Measurements from ENCODE around the gene RNF20.
A peak's percentile ranks its signal among the peaks of the same experiment; 100 is the strongest.

The RNF20 gene

DNA sequence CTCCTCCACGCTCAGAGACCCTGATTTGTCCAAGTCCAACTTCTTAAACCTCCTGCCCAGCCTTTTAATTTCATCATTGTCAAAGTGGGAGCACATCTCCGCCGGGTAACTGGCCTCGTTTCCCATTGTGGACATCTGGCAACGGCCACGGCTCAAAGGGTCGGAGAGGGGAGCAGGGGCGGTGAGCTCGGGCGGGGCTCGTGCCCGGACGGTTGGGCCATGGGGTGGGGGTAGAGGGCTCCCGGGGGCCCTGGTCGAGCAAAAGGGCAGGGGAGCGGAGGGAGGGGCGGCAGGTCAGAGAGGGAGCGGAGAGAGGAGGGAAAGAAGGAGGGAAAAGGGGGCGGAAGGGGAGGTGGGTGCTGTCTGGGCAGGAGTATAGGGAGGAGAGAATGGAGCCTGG, 61.1 kb downstream of the RNF20 start, which contains the start of gene PPP3R2:
Gene PPP3R2 (minus strand): TSS at position 174 of the 400 bp plus-strand sequence. CDS start 48 bp downstream, at position 126.
- TF ChIP-seq EZH2phosphoT487 (IDR thresholded peaks at IDR 0.05; ENCODE audit: low read depth), result no peak
- TF ChIP-seq CTCF (IDR thresholded peaks at IDR 0.05; ENCODE audit: low read depth, low read length), result no peak
- no peak within 1 kb of the TSS for H2AFZ ChIP-seq (ENCODE audit: low read depth, low read length)

DNA sequence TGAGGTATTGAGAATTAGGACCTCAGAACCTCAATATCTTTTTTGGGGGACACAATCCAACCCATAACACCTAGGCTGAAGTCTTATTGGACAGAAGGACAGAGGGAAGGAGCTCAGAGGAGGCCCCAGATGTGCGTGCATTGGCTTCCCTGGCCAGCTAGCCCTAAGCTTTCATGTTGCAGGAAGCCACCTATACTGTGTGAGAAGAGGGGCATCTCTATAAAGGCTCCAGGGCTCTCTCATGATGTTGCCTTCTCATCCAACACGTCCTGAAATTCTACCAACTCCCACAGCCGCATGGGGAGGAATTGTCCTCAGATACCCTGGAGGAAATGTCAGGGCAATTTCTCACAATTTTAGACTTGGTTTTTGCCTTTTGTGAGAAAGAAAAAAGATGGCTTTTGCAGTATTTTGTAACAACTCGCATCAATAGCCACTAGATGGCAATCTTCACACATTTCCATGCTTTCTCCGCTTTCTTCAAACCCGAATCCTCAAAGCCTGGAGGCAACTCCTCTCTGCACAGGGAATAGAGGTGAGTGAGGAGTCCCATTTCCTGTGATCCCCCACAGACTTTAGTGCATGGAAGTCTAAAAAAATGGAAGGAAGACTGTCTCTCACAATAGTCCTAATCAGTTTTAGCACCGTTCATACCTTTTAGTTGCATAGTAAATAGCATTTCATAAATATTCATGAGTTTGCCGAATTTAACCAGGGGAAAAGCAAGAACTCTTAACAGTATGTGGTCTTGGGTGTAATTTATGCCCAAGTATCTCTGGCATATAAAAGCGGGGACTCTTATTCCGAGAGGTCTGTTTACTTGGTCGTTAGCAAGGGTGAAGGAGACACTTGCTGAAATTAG, 68.5 kb downstream of the RNF20 start:
- TF ChIP-seq EZH2phosphoT487 (IDR thresholded peaks at IDR 0.05; ENCODE audit: low read depth) (no peak), CTCF (IDR thresholded peaks at IDR 0.05; ENCODE audit: low read depth, low read length) (peak; percentile 81)
- no peaks in the 10 kb centered on the region for H3K79me2 ChIP-seq (ENCODE audit: low read length)
- H3K4me2 ChIP-seq (ENCODE audit: low read length), result peak overlapping the region; percentile 79
- H3K36me3 ChIP-seq (replicated peaks; ENCODE audit: low read depth, low read length), result no peaks in the 10 kb centered on the region
- H2AFZ ChIP-seq (ENCODE audit: low read depth, low read length), result peak overlapping the region; percentile 95
- H3K9ac ChIP-seq (ENCODE audit: low read length), result no peak overlapping the region
- peak overlapping the region; percentile 59 for H3K4me3 ChIP-seq (ENCODE audit: low read length)
- no peak overlapping the region for H3K27ac ChIP-seq (ENCODE audit: low read length)
- H3K4me1 ChIP-seq (ENCODE audit: low read length), result peaks cover 9% of the 10 kb centered on the region; the same call in 1 of the 2 replicates
- H3K9me3 ChIP-seq (ENCODE audit: insufficient read depth, low read length), result no peaks in the 10 kb centered on the region
- no peaks in the 10 kb centered on the region for H4K20me1 ChIP-seq (ENCODE audit: insufficient read depth, low read length)
- H3K27me3 ChIP-seq (ENCODE audit: low read depth, low read length), result peaks cover 4% of the 10 kb centered on the region

More for the DNA sequence above, 61.1 kb downstream of the RNF20 start, which contains the start of gene PPP3R2:
- no peaks in the 10 kb centered on the region; the same call in 1 of the 2 replicates for H3K27me3 ChIP-seq (ENCODE audit: low read depth, low read length)
- peaks cover 12% of the 10 kb centered on the region for H3K4me1 ChIP-seq (ENCODE audit: low read length)
- H3K36me3 ChIP-seq (replicated peaks; ENCODE audit: low read depth, low read length), result no peaks in the 10 kb centered on the region
- no peaks in the 10 kb centered on the region for H3K9me3 ChIP-seq (ENCODE audit: insufficient read depth, low read length)
- H3K4me3 ChIP-seq (ENCODE audit: low read length), result no peak within 1 kb of the TSS
- H3K4me2 ChIP-seq (ENCODE audit: low read length), result peak within 1 kb of the TSS; percentile 20; the same call in 1 of the 2 replicates
- H3K9ac ChIP-seq (ENCODE audit: low read length), result no peak within 1 kb of the TSS
- H4K20me1 ChIP-seq (ENCODE audit: insufficient read depth, low read length), result no peaks in the 10 kb centered on the region
- H3K27ac ChIP-seq (ENCODE audit: low read length), result no peak within 1 kb of the TSS
- no peaks in the 10 kb centered on the region for H3K79me2 ChIP-seq (ENCODE audit: low read length)

DNA sequence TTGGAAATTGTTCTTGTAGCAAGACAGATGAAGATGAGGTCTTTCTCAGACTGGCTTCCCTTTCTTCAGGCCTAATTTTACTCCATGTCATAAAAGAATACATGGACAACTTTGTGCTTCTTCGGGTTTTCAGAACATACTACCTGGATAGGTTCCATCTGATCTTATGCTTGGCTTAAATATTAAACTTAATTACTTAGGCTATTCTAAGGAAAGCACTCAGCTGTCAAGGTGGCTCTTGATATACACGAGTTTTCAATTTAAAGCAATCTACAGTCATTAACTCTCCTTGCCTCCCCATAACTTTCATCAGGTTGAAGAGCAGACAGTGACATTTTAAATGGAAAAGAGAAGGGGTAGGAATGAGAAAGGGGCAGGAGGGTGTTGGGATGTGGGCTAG, 70.6 kb downstream of the RNF20 start:
- Histone ChIP-seq H3K4me3 (ENCODE audit: low read length) (no peak overlapping the region), H3K4me1 (ENCODE audit: low read length) (peaks cover 9% of the 10 kb centered on the region; the same call in 1 of the 2 replicates), H3K27me3 (ENCODE audit: low read depth, low read length) (peaks cover 4% of the 10 kb centered on the region; the same call in 1 of the 2 replicates), H3K9me3 (ENCODE audit: insufficient read depth, low read length) (no peaks in the 10 kb centered on the region), H3K27ac (ENCODE audit: low read length) (no peak overlapping the region), H4K20me1 (ENCODE audit: insufficient read depth, low read length) (no peaks in the 10 kb centered on the region), H2AFZ (ENCODE audit: low read depth, low read length) (no peak overlapping the region), H3K79me2 (ENCODE audit: low read length) (no peaks in the 10 kb centered on the region), H3K4me2 (ENCODE audit: low read length) (no peak overlapping the region), H3K36me3 (replicated peaks; ENCODE audit: low read depth, low read length) (no peaks in the 10 kb centered on the region), H3K9ac (ENCODE audit: low read length) (no peak overlapping the region)
- no peak for TF ChIP-seq CTCF (IDR thresholded peaks at IDR 0.05; ENCODE audit: low read depth, low read length)
- no peak for TF ChIP-seq EZH2phosphoT487 (IDR thresholded peaks at IDR 0.05; ENCODE audit: low read depth)

DNA sequence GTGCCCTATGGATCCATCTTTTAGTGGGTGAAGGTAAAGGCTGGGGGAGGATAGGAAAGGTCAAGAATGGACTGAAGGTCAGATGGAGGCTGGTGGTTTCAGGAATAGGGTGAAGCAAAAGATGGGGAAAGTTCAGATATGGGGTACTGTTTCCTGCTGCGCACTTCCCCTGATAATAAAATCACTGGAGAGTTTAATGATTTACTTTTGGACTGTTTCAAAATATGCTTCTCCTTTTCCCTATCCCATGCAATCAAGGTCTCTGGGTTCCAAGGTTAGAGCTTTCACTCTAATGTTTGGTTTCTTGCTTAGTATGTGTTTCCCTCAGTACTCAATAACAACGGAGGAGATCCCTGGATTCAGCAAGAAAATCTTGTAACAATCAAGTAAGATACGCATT, 71.9 kb downstream of the RNF20 start:
- no peak overlapping the region for H3K9ac ChIP-seq (ENCODE audit: low read length)
- no peak overlapping the region for H3K4me2 ChIP-seq (ENCODE audit: low read length)
- no peak overlapping the region for H2AFZ ChIP-seq (ENCODE audit: low read depth, low read length)
- no peaks in the 10 kb centered on the region for H3K9me3 ChIP-seq (ENCODE audit: insufficient read depth, low read length)
- H3K4me1 ChIP-seq (ENCODE audit: low read length), result peaks cover 9% of the 10 kb centered on the region; the same call in 1 of the 2 replicates
- H3K27me3 ChIP-seq (ENCODE audit: low read depth, low read length), result peaks cover 4% of the 10 kb centered on the region; the same call in 1 of the 2 replicates
- no peak overlapping the region for H3K27ac ChIP-seq (ENCODE audit: low read length)
- TF ChIP-seq CTCF (IDR thresholded peaks at IDR 0.05; ENCODE audit: low read depth, low read length), result no peak
- no peaks in the 10 kb centered on the region for H3K79me2 ChIP-seq (ENCODE audit: low read length)
- H3K36me3 ChIP-seq (replicated peaks; ENCODE audit: low read depth, low read length), result no peaks in the 10 kb centered on the region
- H3K4me3 ChIP-seq (ENCODE audit: low read length), result no peak overlapping the region
- no peaks in the 10 kb centered on the region for H4K20me1 ChIP-seq (ENCODE audit: insufficient read depth, low read length)
